Lung (tissue), 12 donors: Measurements from ENCODE around the gene UNC119. TPM values are rescaled to one million over a fixed set of nuclear protein-coding genes. Genes with fewer than 3 reads are reported as not detected.

Experiments
- ATAC-seq: fragments of 200-7000 bp; cut with Tn5 transposase; one replicate; pipeline ENCODE4 v1.9.1; 2020; ENCODE audit warnings: moderate number of reproducible peaks; ENCODE audit not compliant: insufficient read depth, low FRiP score
- DNase-seq, 3 donors: peaks; one replicate each; pipeline ENCODE4 v3.0.0-alpha.2; 2013 to 2017
- H3K27ac ChIP-seq, 2 donors: one replicate each; pipeline ENCODE4 v1.5.1; 2013; ENCODE audit warnings: mild to moderate bottlenecking in 2 of 2, moderate library complexity in 2 of 2, control low read depth in 1 of 2, inconsistent platforms in 1 of 2, low read depth in 1 of 2, low read length in 1 of 2
- H3K27me3 ChIP-seq, 3 donors: one replicate each; pipeline ENCODE4 v1.5.1; 2013; ENCODE audit warnings: low read length in 2 of 3; ENCODE audit not compliant: control insufficient read depth in 3 of 3, insufficient read depth in 3 of 3
- H3K36me3 ChIP-seq, 4 donors: one replicate each; pipeline ENCODE4 v1.5.1; 2013; ENCODE audit warnings: low read length in 4 of 4, mild to moderate bottlenecking in 1 of 4, moderate library complexity in 1 of 4; ENCODE audit not compliant: control insufficient read depth in 4 of 4, insufficient read depth in 4 of 4
- H3K4me1 ChIP-seq, 5 donors: one replicate each; pipeline ENCODE4 v1.5.1; 2013; ENCODE audit warnings: low read length in 5 of 5, mild to moderate bottlenecking in 2 of 5, moderate library complexity in 1 of 5; ENCODE audit not compliant: control insufficient read depth in 5 of 5, insufficient read depth in 5 of 5
- H3K4me3 ChIP-seq: one replicate; pipeline ENCODE4 v1.5.1; 2013; ENCODE audit warnings: mild to moderate bottlenecking, control low read depth, moderate library complexity
- H3K9ac ChIP-seq, 2 donors: one replicate each; pipeline ENCODE4 v1.5.1; 2013; ENCODE audit warnings: low read length in 2 of 2, control low read depth in 1 of 2; ENCODE audit not compliant: insufficient read depth in 1 of 2
- H3K9me3 ChIP-seq, 4 donors: one replicate each; pipeline ENCODE4 v1.5.1; 2013; ENCODE audit warnings: low read length in 3 of 4, mild to moderate bottlenecking in 1 of 4, moderate library complexity in 1 of 4; ENCODE audit not compliant: control insufficient read depth in 4 of 4, insufficient read depth in 3 of 4
- WGBS, 2 donors: extraction: QIAGEN DNeasy Blood & Tissue Kit; methylation state at CpG; one replicate each; pipeline ENCODE4 v1.1.7; 2013; 5-methylcytosine and 5-hydroxymethylcytosine counted together
- polyA plus RNA-seq, 2 donors: library from polyadenylated mRNA; stranded (reverse); fragments of 200-250 nt; gene quantifications; one replicate each; pipeline ENCODE4 v1.2.1, GENCODE V29; 2013
- total RNA-seq, 2 donors: library from RNA; depleted of rRNA in 1 of 2; stranded (reverse); fragments of >200 nt in 1 of 2; gene quantifications; one replicate each; pipeline ENCODE4 v1.2.1, GENCODE V29; 2014 to 2021
- TF ChIP-seq, protein P1 (sequence below): IDR thresholded peaks from 2 replicates; pipeline ENCODE4 v1.5.1; 2012; ENCODE audit warnings: mild to moderate bottlenecking; ENCODE audit errors: control extremely low read depth, extremely low read depth
- donor health status: control.
- donor health status: control.
- donor health status: Bipolar disorder and iron deficiency.
- donor health status: healthy.
- donor health status: DM: yes; HTN: yes; CAD: no.

UNC119 gene
- total and polyA plus RNA-seq, 4 donors: 19.0 to 40.0 (median 31.7) TPM

DNA sequence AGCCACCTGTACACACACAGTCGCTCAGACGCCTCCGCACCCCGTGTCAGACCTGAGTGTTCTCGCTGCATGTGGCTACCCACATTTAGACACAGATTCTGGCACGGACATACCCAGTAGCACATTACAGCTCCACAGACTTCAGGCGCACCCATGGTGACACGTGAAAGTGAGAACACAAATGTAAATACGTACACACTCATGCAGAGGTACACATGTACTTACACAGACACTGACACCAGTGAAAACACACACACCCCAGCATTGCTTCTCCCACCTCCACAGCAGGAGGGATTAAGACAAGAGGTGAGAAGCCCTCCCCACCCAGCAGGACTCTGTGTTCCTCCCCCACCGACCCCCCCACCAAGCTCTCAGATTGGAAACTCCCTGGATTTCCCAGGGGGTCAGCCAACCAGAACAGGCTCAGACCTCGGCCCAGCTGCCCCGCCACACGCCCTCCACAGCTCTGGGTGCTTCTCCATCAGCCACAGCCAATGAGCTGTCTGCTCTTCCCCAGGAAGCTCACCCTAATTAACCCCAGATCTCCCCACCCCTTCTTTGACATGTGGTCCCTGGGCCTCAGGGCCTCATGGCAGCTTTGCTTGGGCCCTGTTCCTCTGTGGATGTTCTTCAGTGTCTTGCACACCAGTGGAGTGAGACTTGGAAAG lies 51.6 kb downstream of the UNC119 start:
- no peak for ATAC-seq
- DNase-seq: no peak
- peaks cover 0 to 9% (median 0%) of the 10 kb centered on the region in 5 donors for H3K4me1 ChIP-seq
- TF ChIP-seq, protein P1, sequence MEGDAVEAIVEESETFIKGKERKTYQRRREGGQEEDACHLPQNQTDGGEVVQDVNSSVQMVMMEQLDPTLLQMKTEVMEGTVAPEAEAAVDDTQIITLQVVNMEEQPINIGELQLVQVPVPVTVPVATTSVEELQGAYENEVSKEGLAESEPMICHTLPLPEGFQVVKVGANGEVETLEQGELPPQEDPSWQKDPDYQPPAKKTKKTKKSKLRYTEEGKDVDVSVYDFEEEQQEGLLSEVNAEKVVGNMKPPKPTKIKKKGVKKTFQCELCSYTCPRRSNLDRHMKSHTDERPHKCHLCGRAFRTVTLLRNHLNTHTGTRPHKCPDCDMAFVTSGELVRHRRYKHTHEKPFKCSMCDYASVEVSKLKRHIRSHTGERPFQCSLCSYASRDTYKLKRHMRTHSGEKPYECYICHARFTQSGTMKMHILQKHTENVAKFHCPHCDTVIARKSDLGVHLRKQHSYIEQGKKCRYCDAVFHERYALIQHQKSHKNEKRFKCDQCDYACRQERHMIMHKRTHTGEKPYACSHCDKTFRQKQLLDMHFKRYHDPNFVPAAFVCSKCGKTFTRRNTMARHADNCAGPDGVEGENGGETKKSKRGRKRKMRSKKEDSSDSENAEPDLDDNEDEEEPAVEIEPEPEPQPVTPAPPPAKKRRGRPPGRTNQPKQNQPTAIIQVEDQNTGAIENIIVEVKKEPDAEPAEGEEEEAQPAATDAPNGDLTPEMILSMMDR: no peak
- no peaks in the 10 kb centered on the region for H3K27me3 ChIP-seq
- no peaks in the 10 kb centered on the region for H3K9me3 ChIP-seq
- H3K36me3 ChIP-seq: no peaks in the 10 kb centered on the region
- 59 to 69% methylated on average over 13 of the region's 13 CpGs for WGBS, 2 donors
- no peak overlapping the region for H3K27ac ChIP-seq
- H3K9ac ChIP-seq: no peak overlapping the region
- no peak overlapping the region for H3K4me3 ChIP-seq

- no peak overlapping the region for H3K9ac ChIP-seq
- H3K27me3 ChIP-seq: no peaks in the 10 kb centered on the region
- no peaks in the 10 kb centered on the region for H3K36me3 ChIP-seq
- DNase-seq (no peak), ATAC-seq (no peak)
- H3K4me1 ChIP-seq: peaks cover 0 to 9% (median 0%) of the 10 kb centered on the region in 5 donors
- no peak overlapping the region for H3K4me3 ChIP-seq
- H3K9me3 ChIP-seq: no peaks in the 10 kb centered on the region
- H3K27ac ChIP-seq: no peak overlapping the region
- TF ChIP-seq, protein P1: no peak
- WGBS, 2 donors: 76 to 79% methylated on average over 9 of the region's 9 CpGs
These were observed 52.6 kb downstream of the UNC119 start for GRCh38 chr17:28499684-28500357.

GRCh38 chr17:28499364-28499664 lies 53.1 kb downstream of the UNC119 start:
- H3K36me3 ChIP-seq: no peaks in the 10 kb centered on the region
- 88 to 95% methylated on average over 9 of the region's 9 CpGs for WGBS, 2 donors
- DNase-seq: no peak
- H3K9me3 ChIP-seq: no peaks in the 10 kb centered on the region
- TF ChIP-seq, protein P1: no peak
- no peaks in the 10 kb centered on the region for H3K27me3 ChIP-seq
- no peak overlapping the region for H3K27ac ChIP-seq
- peaks cover 0 to 9% (median 0%) of the 10 kb centered on the region in 5 donors for H3K4me1 ChIP-seq
- no peak overlapping the region for H3K9ac ChIP-seq
- no peak overlapping the region for H3K4me3 ChIP-seq
- no peak for ATAC-seq
